ENCODE results near the gene CDH1. TPM values are rescaled to one million over a fixed set of nuclear protein-coding genes. Genes with fewer than 3 reads are reported as not detected.

Gene CDH1
- total and polyA plus RNA-seq, 7 experiments from 2014 or later, result 0.34 to 1.3 (median 1.2) TPM; not detected in 4

- H3K9me3 Mint-ChIP-seq, result no peaks in the 10 kb centered on the region
- peak overlapping the region in 1 of 10 donors; percentile 59 for H3K4me3 Mint-ChIP-seq
- Histone ChIP-seq H3K27me3 (ENCODE audit: control insufficient read depth in 2 of 2, insufficient read depth in 2 of 2, low read length in 2 of 2) (no peaks in the 10 kb centered on the region), H3K36me3 (ENCODE audit: control insufficient read depth in 2 of 3, insufficient read depth in 3 of 3, low read length in 3 of 3) (no peaks in the 10 kb centered on the region), H3K9me3 (ENCODE audit: control insufficient read depth in 2 of 3, low read length in 3 of 3) (no peaks in the 10 kb centered on the region), H3K27ac (ENCODE audit: low read depth, low read length) (no peak overlapping the region), H3K4me1 (ENCODE audit: control insufficient read depth in 2 of 2, insufficient read depth in 2 of 2, low read length in 2 of 2) (peaks cover 0 to 10% of the 10 kb centered on the region in 2 donors), H3K4me3 (ENCODE audit: low read length) (no peak overlapping the region)
- peaks cover 0 to 3% (median 0%) of the 10 kb centered on the region in 5 donors for H3K27me3 Mint-ChIP-seq
- CTCF ChIA-PET, result no interaction called here
- H3K27ac Mint-ChIP-seq, result peak overlapping the region in 2 of 9 donors; percentile 43 to 92
- peaks cover 0 to 58% (median 0%) of the 10 kb centered on the region in 7 donors for H3K4me1 Mint-ChIP-seq
- no peaks in the 10 kb centered on the region for H3K36me3 Mint-ChIP-seq
- ATAC-seq (peak; percentile 40), DNase-seq (peak in 1 of 9 donors; percentile 65)
- intact Hi-C loops (cut with micrococcal nuclease), result loop anchor here in 1 of 2 donors (1.0 to 2.0 kb wide), 2 partner anchors 9 to 20 kb away; no protein-coding TSS in a partner anchor
- POLR2A ChIA-PET, result no interaction called here
Measured at GRCh38 chr16:68756239-68756915, 19.3 kb downstream of the CDH1 start.

DNA sequence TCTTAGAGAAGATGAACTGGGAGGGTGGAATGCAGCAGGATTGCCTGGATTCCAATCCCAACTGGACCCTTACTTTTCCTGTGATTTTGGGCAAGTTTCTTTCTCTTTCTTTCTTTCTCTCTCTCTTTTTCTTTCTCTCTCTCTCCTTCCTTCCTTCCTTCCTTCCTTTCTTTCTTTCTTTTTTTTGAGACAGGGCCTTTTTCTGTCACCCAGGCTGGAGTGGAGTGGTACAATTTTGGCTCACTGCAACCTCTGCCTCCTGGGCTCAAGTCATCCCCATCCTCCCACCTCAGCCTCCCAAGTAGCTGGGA is 20.5 kb downstream of the CDH1 start:
- peak overlapping the region in 1 of 10 donors; percentile 59 for H3K4me3 Mint-ChIP-seq
- no peaks in the 10 kb centered on the region for H3K27me3 ChIP-seq (ENCODE audit: control insufficient read depth in 2 of 2, insufficient read depth in 2 of 2, low read length in 2 of 2)
- H3K4me3 ChIP-seq (ENCODE audit: low read length), result no peak overlapping the region
- no peak overlapping the region for H3K27ac ChIP-seq (ENCODE audit: low read depth, low read length)
- peaks cover 0 to 5% (median 0%) of the 10 kb centered on the region in 5 donors for H3K27me3 Mint-ChIP-seq
- no peaks in the 10 kb centered on the region for H3K9me3 ChIP-seq (ENCODE audit: control insufficient read depth in 2 of 3, low read length in 3 of 3)
- peaks cover 0 to 4% of the 10 kb centered on the region in 2 donors for H3K4me1 ChIP-seq (ENCODE audit: control insufficient read depth in 2 of 2, insufficient read depth in 2 of 2, low read length in 2 of 2)
- H3K27ac Mint-ChIP-seq, result peak overlapping the region in 1 of 9 donors; percentile 92
- ATAC-seq (no peak), DNase-seq (no peak)
- intact Hi-C loops (cut with micrococcal nuclease), result loop anchor here in 1 of 2 donors (2.0 kb wide), 1 partner anchor 19 kb away; no protein-coding TSS in a partner anchor
- H3K9me3 Mint-ChIP-seq, result no peaks in the 10 kb centered on the region
- ChIA-PET POLR2A (no interaction called here), CTCF (no interaction called here)
- H3K36me3 ChIP-seq (ENCODE audit: control insufficient read depth in 2 of 3, insufficient read depth in 3 of 3, low read length in 3 of 3), result no peaks in the 10 kb centered on the region
- peaks cover 0 to 56% (median 0%) of the 10 kb centered on the region in 7 donors for H3K4me1 Mint-ChIP-seq
- H3K36me3 Mint-ChIP-seq, result no peaks in the 10 kb centered on the region

GRCh38 chr16:68759062-68759461 is 22.0 kb downstream of the CDH1 start:
- no peaks in the 10 kb centered on the region for H3K36me3 ChIP-seq (ENCODE audit: control insufficient read depth in 2 of 3, insufficient read depth in 3 of 3, low read length in 3 of 3)

GRCh38 chr16:68760671-68761275 is 23.7 kb downstream of the CDH1 start:
- Histone ChIP-seq H3K27me3 (ENCODE audit: control insufficient read depth in 2 of 2, insufficient read depth in 2 of 2, low read length in 2 of 2) (no peaks in the 10 kb centered on the region), H3K36me3 (ENCODE audit: control insufficient read depth in 2 of 3, insufficient read depth in 3 of 3, low read length in 3 of 3) (no peaks in the 10 kb centered on the region), H3K27ac (ENCODE audit: low read depth, low read length) (no peak overlapping the region), H3K4me1 (ENCODE audit: control insufficient read depth in 2 of 2, insufficient read depth in 2 of 2, low read length in 2 of 2) (no peaks in the 10 kb centered on the region), H3K9me3 (ENCODE audit: control insufficient read depth in 2 of 3, low read length in 3 of 3) (no peaks in the 10 kb centered on the region), H3K4me3 (ENCODE audit: low read length) (no peak overlapping the region)
- POLR2A ChIA-PET, result no interaction called here
- CTCF ChIA-PET, result no interaction called here
- no peaks in the 10 kb centered on the region for H3K9me3 Mint-ChIP-seq
- peak in 1 of 9 donors; percentile 63 for DNase-seq
- H3K4me3 Mint-ChIP-seq, result no peak overlapping the region
- peak; percentile 51 for ATAC-seq
- H3K4me1 Mint-ChIP-seq, result peaks cover 0 to 64% (median 6%) of the 10 kb centered on the region in 7 donors
- H3K36me3 Mint-ChIP-seq, result no peaks in the 10 kb centered on the region
- intact Hi-C loops (cut with micrococcal nuclease), result no loop called here
- H3K27me3 Mint-ChIP-seq, result peaks cover 0 to 9% (median 0%) of the 10 kb centered on the region in 5 donors
- peak overlapping the region in 1 of 9 donors; percentile 39 for H3K27ac Mint-ChIP-seq

More at GRCh38 chr16:68759062-68759461, 22.0 kb downstream of the CDH1 start:
- Mint-ChIP-seq H3K9me3 (no peaks in the 10 kb centered on the region), H3K27ac (no peak overlapping the region), H3K4me3 (no peak overlapping the region), H3K4me1 (peaks cover 0 to 62% (median 0%) of the 10 kb centered on the region in 7 donors), H3K27me3 (peaks cover 0 to 9% (median 0%) of the 10 kb centered on the region in 5 donors), H3K36me3 (no peaks in the 10 kb centered on the region)
- Histone ChIP-seq H3K27me3 (ENCODE audit: control insufficient read depth in 2 of 2, insufficient read depth in 2 of 2, low read length in 2 of 2) (no peaks in the 10 kb centered on the region), H3K27ac (ENCODE audit: low read depth, low read length) (no peak overlapping the region), H3K4me1 (ENCODE audit: control insufficient read depth in 2 of 2, insufficient read depth in 2 of 2, low read length in 2 of 2) (no peaks in the 10 kb centered on the region), H3K9me3 (ENCODE audit: control insufficient read depth in 2 of 3, low read length in 3 of 3) (no peaks in the 10 kb centered on the region), H3K4me3 (ENCODE audit: low read length) (no peak overlapping the region)
- ATAC-seq (no peak), DNase-seq (no peak)
- intact Hi-C loops (cut with micrococcal nuclease), result no loop called here
- ChIA-PET CTCF (no interaction called here), POLR2A (no interaction called here)

GRCh38 chr16:68762996-68763756 is 26.1 kb downstream of the CDH1 start:
- Mint-ChIP-seq H3K4me3 (no peak overlapping the region), H3K36me3 (no peaks in the 10 kb centered on the region), H3K9me3 (no peaks in the 10 kb centered on the region), H3K27me3 (peaks cover 0 to 9% (median 0%) of the 10 kb centered on the region in 5 donors), H3K27ac (no peak overlapping the region), H3K4me1 (peaks cover 0 to 49% (median 6%) of the 10 kb centered on the region in 7 donors)
- no peak overlapping the region for H3K27ac ChIP-seq (ENCODE audit: low read depth, low read length)
- intact Hi-C loops (cut with micrococcal nuclease), result no loop called here
- H3K27me3 ChIP-seq (ENCODE audit: control insufficient read depth in 2 of 2, insufficient read depth in 2 of 2, low read length in 2 of 2), result no peaks in the 10 kb centered on the region
- no peak overlapping the region for H3K4me3 ChIP-seq (ENCODE audit: low read length)
- DNase-seq (no peak), ATAC-seq (no peak)
- H3K4me1 ChIP-seq (ENCODE audit: control insufficient read depth in 2 of 2, insufficient read depth in 2 of 2, low read length in 2 of 2), result no peaks in the 10 kb centered on the region
- POLR2A ChIA-PET, result no interaction called here
- no peaks in the 10 kb centered on the region for H3K36me3 ChIP-seq (ENCODE audit: control insufficient read depth in 2 of 3, insufficient read depth in 3 of 3, low read length in 3 of 3)
- H3K9me3 ChIP-seq (ENCODE audit: control insufficient read depth in 2 of 3, low read length in 3 of 3), result no peaks in the 10 kb centered on the region
- CTCF ChIA-PET, result interaction anchor here (0.8 kb wide), 1 partner anchor 152 kb away, joined by 4 read pairs; no protein-coding TSS in a partner anchor

DNA sequence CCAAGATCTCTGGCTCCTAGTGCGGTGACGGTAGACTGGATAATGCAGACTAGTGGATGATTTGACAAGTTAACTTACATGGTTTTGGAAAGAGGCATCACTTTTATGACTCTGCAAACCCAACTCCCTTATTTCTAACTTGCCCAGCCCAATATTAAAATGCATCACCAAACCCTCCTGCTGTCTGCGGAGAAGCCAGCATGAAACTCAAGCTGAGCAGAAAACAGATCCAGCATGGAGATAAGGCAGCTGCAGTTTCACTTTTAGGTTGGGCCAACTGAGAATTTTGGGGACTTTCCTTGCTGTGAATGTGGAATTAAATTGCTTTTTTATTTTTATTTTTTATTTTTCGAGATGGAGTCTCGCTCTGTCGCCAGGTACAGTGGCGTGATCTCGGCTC is 27.8 kb downstream of the CDH1 start:
- Mint-ChIP-seq H3K27me3 (peaks cover 0 to 9% (median 0%) of the 10 kb centered on the region in 5 donors), H3K9me3 (no peaks in the 10 kb centered on the region), H3K4me3 (peak overlapping the region in 1 of 10 donors; percentile 63), H3K36me3 (no peaks in the 10 kb centered on the region), H3K4me1 (peaks cover 0 to 43% (median 6%) of the 10 kb centered on the region in 7 donors), H3K27ac (peak overlapping the region in 2 of 9 donors; percentile 25 to 80)
- ATAC-seq, result no peak
- Histone ChIP-seq H3K27ac (ENCODE audit: low read depth, low read length) (no peak overlapping the region), H3K9me3 (ENCODE audit: control insufficient read depth in 2 of 3, low read length in 3 of 3) (no peaks in the 10 kb centered on the region), H3K4me1 (ENCODE audit: control insufficient read depth in 2 of 2, insufficient read depth in 2 of 2, low read length in 2 of 2) (no peaks in the 10 kb centered on the region), H3K4me3 (ENCODE audit: low read length) (no peak overlapping the region), H3K27me3 (ENCODE audit: control insufficient read depth in 2 of 2, insufficient read depth in 2 of 2, low read length in 2 of 2) (no peaks in the 10 kb centered on the region), H3K36me3 (ENCODE audit: control insufficient read depth in 2 of 3, insufficient read depth in 3 of 3, low read length in 3 of 3) (no peaks in the 10 kb centered on the region)
- POLR2A ChIA-PET, result no interaction called here
- CTCF ChIA-PET, result no interaction called here
- peak in 1 of 9 donors; percentile 32 for DNase-seq
- intact Hi-C loops (cut with micrococcal nuclease), result loop anchor here in 1 of 2 donors (1.0 kb wide), 1 partner anchor 9 kb away; no protein-coding TSS in a partner anchor
